SK-N-SH (cell line): Measurements from ENCODE around the gene SLC7A8. TPM values are rescaled to one million over a fixed set of nuclear protein-coding genes. Genes with fewer than 3 reads are reported as not detected.

ENCODE experiments used
- CTCF ChIA-PET: fragments of 300-600, 350-600 bp; formaldehyde crosslinking; extraction: SDS; loops from one replicate; lab custom pipeline; 2021; lab: Yijun Ruan, JAX
- POLR2A ChIA-PET: fragments of 350-600 bp; sonication (Branson Sonifier 250); formaldehyde crosslinking; extraction: SDS; loops from one replicate; lab custom pipeline; 2020; ENCODE audit warnings: antibody characterized with exemption, inconsistent platforms; lab: Yijun Ruan, JAX
- DNase-seq: peaks from one replicate; pipeline ENCODE4 v3.0.0; 2012
- H2AFZ ChIP-seq: fragments of 200-600 bp; sonication (generic); 2 replicates; pipeline ENCODE4 v1.8.1; 2016; ENCODE audit warnings: antibody characterized with exemption, mild to moderate bottlenecking, low read depth
- H3F3A ChIP-seq: fragments of 200-600 bp; sonication (generic); replicated peaks from 2 replicates; pipeline ENCODE3; 2016; ENCODE audit warnings: antibody characterized with exemption, mild to moderate bottlenecking; ENCODE audit not compliant: insufficient read depth
- H3K27ac ChIP-seq, 2 experiments: fragments of 200-500 bp in 1 of 2; fragments of 200-600 bp in 1 of 2; sonication (Bioruptor generic) in 1 of 2; sonication (generic), shearing (Covaris generic) in 1 of 2; 2 replicates each; pipeline versions ENCODE4 v1.5.1 to v1.6.1; 2014 to 2016; ENCODE audit warnings: low read depth in 2 of 2, inconsistent platforms in 1 of 2, low read length in 1 of 2, mild to moderate bottlenecking in 1 of 2, mixed read lengths in 1 of 2
- H3K27me3 ChIP-seq: fragments of 200-600 bp; sonication (generic), shearing (Covaris generic); 2 replicates; pipeline ENCODE4 v1.6.1; 2016; ENCODE audit warnings: mixed run types; ENCODE audit not compliant: insufficient read depth
- H3K36me3 ChIP-seq, 2 experiments: fragments of 200-500 bp in 1 of 2; fragments of 200-600 bp in 1 of 2; sonication (Bioruptor generic) in 1 of 2; sonication (generic) in 1 of 2; replicated peaks in 1 of 2; 2 replicates each; pipeline versions ENCODE3 to v1.5.1; 2014 to 2016; ENCODE audit warnings: low read length in 1 of 2, mild to moderate bottlenecking in 1 of 2; ENCODE audit not compliant: insufficient read depth in 2 of 2, control insufficient read depth in 1 of 2
- H3K4me1 ChIP-seq, 2 experiments: fragments of 200-500 bp in 1 of 2; fragments of 200-600 bp in 1 of 2; sonication (Bioruptor generic) in 1 of 2; sonication (generic), shearing (Covaris generic) in 1 of 2; 2 replicates each; pipeline versions ENCODE4 v1.5.1 to v1.6.1; 2014 to 2016; ENCODE audit warnings: low read depth in 1 of 2, low read length in 1 of 2, mixed run types in 1 of 2; ENCODE audit not compliant: insufficient read depth in 2 of 2, control insufficient read depth in 1 of 2
- H3K4me2 ChIP-seq: fragments of 200-600 bp; sonication (generic), shearing (Covaris generic); 2 replicates; pipeline ENCODE4 v1.6.1; 2017; ENCODE audit warnings: mixed run types
- H3K4me3 ChIP-seq, 2 experiments: fragments of 200-500 bp in 1 of 2; fragments of 200-600 bp in 1 of 2; sonication (Bioruptor generic) in 1 of 2; sonication (generic), shearing (Covaris generic) in 1 of 2; 2 replicates each; pipeline versions ENCODE4 v1.5.1 to v1.8.1; 2014 to 2016; ENCODE audit warnings: low read depth in 2 of 2, inconsistent platforms in 1 of 2, low read length in 1 of 2, mild to moderate bottlenecking in 1 of 2, mixed read lengths in 1 of 2, moderate library complexity in 1 of 2
- H3K79me2 ChIP-seq: fragments of 200-600 bp; sonication (generic); 2 replicates; pipeline ENCODE4 v1.8.1; 2017; ENCODE audit warnings: mild to moderate bottlenecking; ENCODE audit not compliant: insufficient read depth
- H3K9ac ChIP-seq: fragments of 200-600 bp; sonication (generic); 2 replicates; pipeline ENCODE4 v1.6.1; 2017; ENCODE audit warnings: mixed run types
- H3K9me2 ChIP-seq: fragments of 200-600 bp; sonication (generic); 2 replicates; pipeline ENCODE4 v1.6.1; 2017; ENCODE audit warnings: mixed run types
- H3K9me3 ChIP-seq: fragments of 200-600 bp; sonication (generic); 2 replicates; pipeline ENCODE4 v1.6.1; 2017; ENCODE audit warnings: mixed run types, mild to moderate bottlenecking, moderate library complexity
- H4K20me1 ChIP-seq: fragments of 200-600 bp; sonication (generic); 2 replicates; pipeline ENCODE4 v1.6.1; 2017; ENCODE audit warnings: mild to moderate bottlenecking, mixed run types; ENCODE audit not compliant: insufficient read depth
- ELF1 ChIP-seq: IDR thresholded peaks from 2 replicates; pipeline ENCODE4 v1.4.0; 2012
- EZH2phosphoT487 ChIP-seq: fragments of 200-600 bp; sonication (generic); IDR thresholded peaks from 2 replicates; pipeline ENCODE4 v1.6.1; 2017; ENCODE audit warnings: low read depth, mixed run types, mild to moderate bottlenecking, antibody characterized with exemption, moderate library complexity, borderline replicate concordance
- FOXJ3 ChIP-seq: sonication (generic); formaldehyde crosslinking; IDR thresholded peaks from 2 replicates; pipeline ENCODE4 v1.5.1; 2020; ENCODE audit warnings: mild to moderate bottlenecking, missing genetic modification reagents
- GABPA ChIP-seq: IDR thresholded peaks from 2 replicates; pipeline ENCODE4 v1.4.0; 2012; ENCODE audit warnings: low read depth, mild to moderate bottlenecking
- GATA2 ChIP-seq: sonication (generic); formaldehyde crosslinking; IDR thresholded peaks from 2 replicates; pipeline ENCODE4 v1.5.0; 2020; ENCODE audit warnings: mild to moderate bottlenecking, missing genetic modification reagents
- IRF3 ChIP-seq: fragments of 150-350 bp; IDR thresholded peaks from 2 replicates; pipeline ENCODE4 v1.6.1; 2016; ENCODE audit warnings: mild to moderate bottlenecking, low read depth, low read length
- MAX ChIP-seq: IDR thresholded peaks from 2 replicates; pipeline ENCODE4 v1.4.0; 2012; ENCODE audit warnings: low read depth
- NRF1 ChIP-seq: IDR thresholded peaks from 2 replicates; pipeline ENCODE4 v1.6.1; 2012; ENCODE audit warnings: low read depth, mild to moderate bottlenecking, low read length
- RAD21 ChIP-seq: IDR thresholded peaks from 2 replicates; pipeline ENCODE4 v1.6.1; 2012; ENCODE audit warnings: mild to moderate bottlenecking, low read length
- RCOR1 ChIP-seq: fragments of 150-350 bp; IDR thresholded peaks from 2 replicates; pipeline ENCODE4 v1.6.1; 2017; ENCODE audit warnings: antibody characterized with exemption, low read length
- REST ChIP-seq: IDR thresholded peaks from 2 replicates; pipeline ENCODE4 v1.6.1; 2012; ENCODE audit warnings: mild to moderate bottlenecking, low read depth, low read length, moderate library complexity
- RFX5 ChIP-seq: IDR thresholded peaks from 2 replicates; pipeline ENCODE4 v1.6.1; 2012; ENCODE audit warnings: mild to moderate bottlenecking, improper control_type of control experiment, low read length
- SMC3 ChIP-seq: IDR thresholded peaks from 2 replicates; pipeline ENCODE4 v1.6.1; 2012; ENCODE audit warnings: low read depth, low read length, improper control_type of control experiment
- TAF1 ChIP-seq: IDR thresholded peaks from 2 replicates; pipeline ENCODE4 v1.6.1; 2012; ENCODE audit warnings: low read depth, mild to moderate bottlenecking, low read length, moderate library complexity, borderline replicate concordance
- TEAD4 ChIP-seq: IDR thresholded peaks from 2 replicates; pipeline ENCODE4 v1.4.0; 2012; ENCODE audit warnings: mild to moderate bottlenecking, borderline replicate concordance; ENCODE audit not compliant: insufficient read depth
- USF1 ChIP-seq: IDR thresholded peaks from 2 replicates; pipeline ENCODE4 v1.4.0; 2012; ENCODE audit warnings: low read depth, borderline replicate concordance
- USF2 ChIP-seq: fragments of 150-350 bp; IDR thresholded peaks from 2 replicates; pipeline ENCODE4 v1.6.1; 2017; ENCODE audit warnings: antibody characterized with exemption, low read length, low read depth, borderline replicate concordance
- WGBS: methylation state at CpG from one replicate; pipeline ENCODE4 v1.1.6; 2017; ENCODE audit warnings: low lambda C conversion rate; 5-methylcytosine and 5-hydroxymethylcytosine counted together
- polyA plus RNA-seq, 3 experiments: library from polyadenylated mRNA; depleted of rRNA; stranded (reverse); fragments of >200 nt; gene quantifications; 2 replicates each; pipeline ENCODE4 v1.2.3, GENCODE V29; 2012

SLC7A8 gene
- polyA plus RNA-seq, 1 of the 3 experiments (the other 2 are of a cell fraction), result 1.4 TPM

GRCh38 chr14:23104591-23105347 lies 78.7 kb downstream of the SLC7A8 start, which contains the start of gene CIROP:
Gene CIROP (minus strand): TSS chr14:23104989. CDS start chr14:23104920, 69 bp downstream.
- Histone ChIP-seq H3K36me3 (no peaks in the 10 kb centered on the region), H3K9me2 (no peaks in the 10 kb centered on the region), H3K4me2 (no peak within 1 kb of the TSS), H3F3A (no peaks in the 10 kb centered on the region), H3K27ac (no peak within 1 kb of the TSS), H3K79me2 (no peaks in the 10 kb centered on the region), H3K9me3 (no peaks in the 10 kb centered on the region), H3K4me3 (no peak within 1 kb of the TSS), H3K27me3 (no peaks in the 10 kb centered on the region; the same call in 1 of the 2 replicates), H3K9ac (no peak within 1 kb of the TSS), H3K4me1 (no peaks in the 10 kb centered on the region), H2AFZ (no peak within 1 kb of the TSS), H4K20me1 (0 out of 2 replicates have a peak, but pooled peaks cover under 1% of the 10 kb centered on the region)
- TF ChIP-seq GATA2 (CRISPR knock-in tag) (no peak), NRF1 (no peak), IRF3 (no peak), FOXJ3 (CRISPR knock-in tag) (no peak), MAX (no peak), EZH2phosphoT487 (no peak), TEAD4 (no peak), RAD21 (no peak), USF1 (no peak), SMC3 (no peak), GABPA (no peak), USF2 (no peak)
- 64% methylated on average over 11 of the region's 11 CpGs for WGBS
- CTCF ChIA-PET, result interaction anchor here (1.0 to 1.7 kb wide), 3 partner anchors 11 to 17 kb away, joined by 3 to 6 read pairs (median 3); no protein-coding TSS in a partner anchor
- POLR2A ChIA-PET, result no interaction called here
- no peak for DNase-seq

GRCh38 chr14:23104070-23104590 lies 79.3 kb downstream of the SLC7A8 start:
- 67% methylated on average over 6 of the region's 6 CpGs for WGBS
- H3K9ac ChIP-seq, result no peak overlapping the region
- no peak overlapping the region for H3K27ac ChIP-seq
- H3K4me3 ChIP-seq, result no peak overlapping the region
- H3K4me1 ChIP-seq, result no peaks in the 10 kb centered on the region
- H4K20me1 ChIP-seq, result peaks cover 5% of the 10 kb centered on the region; the same call in 1 of the 2 replicates
- POLR2A ChIA-PET, result no interaction called here
- CTCF ChIA-PET, result interaction anchor here (1.0 to 1.7 kb wide), 4 partner anchors 10 to 83 kb away, joined by 3 to 6 read pairs (median 4); no protein-coding TSS in a partner anchor
- no peak overlapping the region for H3K4me2 ChIP-seq
- no peaks in the 10 kb centered on the region for H3F3A ChIP-seq
- no peaks in the 10 kb centered on the region for H3K9me3 ChIP-seq
- H3K9me2 ChIP-seq, result no peaks in the 10 kb centered on the region
- no peak overlapping the region for H2AFZ ChIP-seq
- H3K79me2 ChIP-seq, result 0 out of 2 replicates have a peak, but pooled peaks cover 1% of the 10 kb centered on the region
- H3K27me3 ChIP-seq, result no peaks in the 10 kb centered on the region
- no peak for DNase-seq
- peaks cover 0 to under 1% of the 10 kb centered on the region in 2 experiments for H3K36me3 ChIP-seq
- no peak for TF ChIP-seq ELF1
- TF ChIP-seq NRF1, result no peak
- TF ChIP-seq RCOR1, result no peak
- TF ChIP-seq USF1, result no peak
- TF ChIP-seq SMC3, result no peak
- TF ChIP-seq REST, result no peak
- no peak for TF ChIP-seq TEAD4
- no peak for TF ChIP-seq RFX5
- TF ChIP-seq TAF1, result no peak
